ENCODE results near the gene HES2. TPM values are rescaled to one million over a fixed set of nuclear protein-coding genes. Genes with fewer than 3 reads are reported as not detected.

The HES2 gene
- total and polyA plus RNA-seq, 4 donors = 0.26 to 5.0 (median 2.7) TPM

GRCh38 chr1:6416906-6417305, 2.8 kb downstream of the HES2 start:
- no peak for DNase-seq
- H3K9ac ChIP-seq (ENCODE audit: insufficient read depth in 1 of 2, low read length in 2 of 2) = no peak overlapping the region
- 92 to 95% methylated on average over 5 of the region's 5 CpGs for WGBS, 2 donors

DNA sequence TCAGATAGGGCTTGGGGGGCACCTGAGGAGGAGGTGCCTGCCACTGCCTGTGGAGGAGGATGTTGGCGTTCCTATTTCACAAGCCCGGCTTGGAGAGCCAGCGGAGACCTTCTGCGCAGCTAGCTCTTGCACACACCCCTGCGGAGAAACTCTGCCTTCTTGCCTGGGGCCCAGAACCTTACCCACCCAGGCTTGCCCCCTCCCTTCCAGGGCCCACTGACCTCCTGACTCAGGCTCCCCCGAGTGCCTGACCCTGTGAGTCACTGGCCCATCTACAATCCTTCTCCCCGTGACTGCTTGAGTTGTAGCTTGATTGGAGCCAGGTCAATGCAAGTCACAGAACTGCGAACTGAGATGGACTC, 3.4 kb downstream of the HES2 start:
- 69 to 71% methylated on average over 8 of the region's 8 CpGs for WGBS, 2 donors
- DNase-seq (no peak), ATAC-seq (ENCODE audit: insufficient read depth, low FRiP score) (no peak)
- H3K27me3 ChIP-seq (ENCODE audit: control insufficient read depth in 3 of 3, insufficient read depth in 3 of 3, low read length in 2 of 3) = peaks cover 6 to 63% (median 52%) of the 10 kb centered on the region in 3 donors
- no peaks in the 10 kb centered on the region for H3K9me3 ChIP-seq (ENCODE audit: control insufficient read depth in 4 of 4, insufficient read depth in 3 of 4, low read length in 3 of 4)
- peaks cover 0 to 11% (median 7%) of the 10 kb centered on the region in 5 donors for H3K4me1 ChIP-seq (ENCODE audit: control insufficient read depth in 5 of 5, insufficient read depth in 5 of 5, low read length in 5 of 5)
- TF ChIP-seq, protein P1, sequence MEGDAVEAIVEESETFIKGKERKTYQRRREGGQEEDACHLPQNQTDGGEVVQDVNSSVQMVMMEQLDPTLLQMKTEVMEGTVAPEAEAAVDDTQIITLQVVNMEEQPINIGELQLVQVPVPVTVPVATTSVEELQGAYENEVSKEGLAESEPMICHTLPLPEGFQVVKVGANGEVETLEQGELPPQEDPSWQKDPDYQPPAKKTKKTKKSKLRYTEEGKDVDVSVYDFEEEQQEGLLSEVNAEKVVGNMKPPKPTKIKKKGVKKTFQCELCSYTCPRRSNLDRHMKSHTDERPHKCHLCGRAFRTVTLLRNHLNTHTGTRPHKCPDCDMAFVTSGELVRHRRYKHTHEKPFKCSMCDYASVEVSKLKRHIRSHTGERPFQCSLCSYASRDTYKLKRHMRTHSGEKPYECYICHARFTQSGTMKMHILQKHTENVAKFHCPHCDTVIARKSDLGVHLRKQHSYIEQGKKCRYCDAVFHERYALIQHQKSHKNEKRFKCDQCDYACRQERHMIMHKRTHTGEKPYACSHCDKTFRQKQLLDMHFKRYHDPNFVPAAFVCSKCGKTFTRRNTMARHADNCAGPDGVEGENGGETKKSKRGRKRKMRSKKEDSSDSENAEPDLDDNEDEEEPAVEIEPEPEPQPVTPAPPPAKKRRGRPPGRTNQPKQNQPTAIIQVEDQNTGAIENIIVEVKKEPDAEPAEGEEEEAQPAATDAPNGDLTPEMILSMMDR (IDR thresholded peaks at IDR 0.05; ENCODE audit: control extremely low read depth, extremely low read depth) = no peak
- H3K4me3 ChIP-seq = no peak overlapping the region
- no peak overlapping the region for H3K27ac ChIP-seq (ENCODE audit: low read depth in 1 of 2, low read length in 1 of 2)
- H3K9ac ChIP-seq (ENCODE audit: insufficient read depth in 1 of 2, low read length in 2 of 2) = no peak overlapping the region
- H3K36me3 ChIP-seq (ENCODE audit: control insufficient read depth in 4 of 4, insufficient read depth in 4 of 4, low read length in 4 of 4) = no peaks in the 10 kb centered on the region

More at GRCh38 chr1:6416906-6417305, 2.8 kb downstream of the HES2 start:
- peaks cover 0 to 11% (median 7%) of the 10 kb centered on the region in 5 donors for H3K4me1 ChIP-seq (ENCODE audit: control insufficient read depth in 5 of 5, insufficient read depth in 5 of 5, low read length in 5 of 5)
- no peaks in the 10 kb centered on the region for H3K9me3 ChIP-seq (ENCODE audit: control insufficient read depth in 4 of 4, insufficient read depth in 3 of 4, low read length in 3 of 4)
- peaks cover 6 to 67% (median 57%) of the 10 kb centered on the region in 3 donors for H3K27me3 ChIP-seq (ENCODE audit: control insufficient read depth in 3 of 3, insufficient read depth in 3 of 3, low read length in 2 of 3)
- ATAC-seq (ENCODE audit: insufficient read depth, low FRiP score) = no peak
- no peak overlapping the region for H3K27ac ChIP-seq (ENCODE audit: low read depth in 1 of 2, low read length in 1 of 2)
- H3K36me3 ChIP-seq (ENCODE audit: control insufficient read depth in 4 of 4, insufficient read depth in 4 of 4, low read length in 4 of 4) = no peaks in the 10 kb centered on the region
- no peak overlapping the region for H3K4me3 ChIP-seq
- TF ChIP-seq, protein P1 (IDR thresholded peaks at IDR 0.05; ENCODE audit: control extremely low read depth, extremely low read depth) = no peak

- Histone ChIP-seq H3K27ac (ENCODE audit: low read depth in 1 of 2, low read length in 1 of 2) (no peak overlapping the region), H3K4me1 (ENCODE audit: control insufficient read depth in 5 of 5, insufficient read depth in 5 of 5, low read length in 5 of 5) (peaks cover 0 to 7% (median 2%) of the 10 kb centered on the region in 5 donors), H3K9me3 (ENCODE audit: control insufficient read depth in 4 of 4, insufficient read depth in 3 of 4, low read length in 3 of 4) (no peaks in the 10 kb centered on the region), H3K27me3 (ENCODE audit: control insufficient read depth in 3 of 3, insufficient read depth in 3 of 3, low read length in 2 of 3) (peaks cover 3 to 53% (median 44%) of the 10 kb centered on the region in 3 donors), H3K9ac (ENCODE audit: insufficient read depth in 1 of 2, low read length in 2 of 2) (no peak overlapping the region), H3K36me3 (ENCODE audit: control insufficient read depth in 4 of 4, insufficient read depth in 4 of 4, low read length in 4 of 4) (no peaks in the 10 kb centered on the region), H3K4me3 (no peak overlapping the region)
- WGBS, 2 donors = 51 to 54% methylated on average over 17 of the region's 17 CpGs
- ATAC-seq (ENCODE audit: insufficient read depth, low FRiP score) (no peak), DNase-seq (no peak)
- TF ChIP-seq, protein P1 (IDR thresholded peaks at IDR 0.05; ENCODE audit: control extremely low read depth, extremely low read depth) = no peak
Observed at GRCh38 chr1:6414881-6415626, 4.7 kb downstream of the HES2 start.

Data from lung (tissue), 12 donors.